ENCODE data around the gene NLRP10. TPM values are rescaled to one million over a fixed set of nuclear protein-coding genes. Genes with fewer than 3 reads are reported as not detected.

Gene NLRP10
- total RNA-seq, 1 experiment from 2014 or later, result not detected

DNA sequence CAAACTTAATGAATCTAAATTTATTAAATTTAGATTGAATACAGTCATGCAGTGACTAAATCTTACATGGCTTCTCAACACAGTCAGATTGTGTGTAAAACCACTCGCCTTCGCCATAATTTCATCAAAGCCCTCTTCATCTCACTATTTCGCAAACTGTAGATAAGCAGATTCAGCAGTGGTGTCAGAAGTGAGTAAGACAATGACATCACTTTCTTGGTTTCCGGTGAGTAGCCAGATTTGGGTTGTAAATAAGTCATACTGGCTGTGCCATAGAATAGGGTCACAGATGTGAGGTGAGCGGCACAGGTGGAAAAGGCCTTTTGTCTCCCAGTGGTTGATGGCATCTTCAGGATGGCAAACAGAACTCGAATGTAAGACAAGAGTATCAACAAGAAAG is 37.6 kb downstream of the NLRP10 start:
- Histone ChIP-seq H3K79me1 (ENCODE audit: insufficient read depth, low read depth, low read length, poor library complexity, severe bottlenecking) (no peaks in the 10 kb centered on the region), H3K27me3 (ENCODE audit: insufficient read depth, low read length) (no peaks in the 10 kb centered on the region)

More for the DNA sequence above, 37.6 kb downstream of the NLRP10 start:
- Mint-ChIP-seq H3K27me3 (ENCODE audit: low read depth) (no peaks in the 10 kb centered on the region), H3K27ac (no peak overlapping the region), H3K9me3 (peaks cover 4 to 5% of the 10 kb centered on the region in 2 experiments; a peak in 2 of 5 replicates), H3K4me1 (no peaks in the 10 kb centered on the region), H3K4me3 (no peak overlapping the region), H3K36me3 (ENCODE audit: insufficient read depth in 1 of 3, low read depth in 3 of 3) (peaks cover 0 to 5% (median 0%) of the 10 kb centered on the region in 3 experiments; a peak in 4 of 7 replicates)
- Histone ChIP-seq H2AK5ac (ENCODE audit: insufficient read length, low read length) (no peak overlapping the region), H3K27ac (ENCODE audit: insufficient read length, low read depth, low read length) (no peak overlapping the region), H3K79me2 (ENCODE audit: insufficient read depth, low read length) (no peaks in the 10 kb centered on the region), H3T11ph (ENCODE audit: low read length) (no peak overlapping the region), H2BK15ac (ENCODE audit: low read depth, low read length) (no peak overlapping the region), H3K4ac (ENCODE audit: low read depth, low read length) (no peak overlapping the region), H4K91ac (ENCODE audit: insufficient read length, low read depth, low read length) (no peak overlapping the region), H2BK20ac (ENCODE audit: low read depth, low read length, poor library complexity, severe bottlenecking) (no peak overlapping the region), H3K18ac (ENCODE audit: insufficient read length, low read depth, low read length) (no peak overlapping the region), H2BK5ac (ENCODE audit: insufficient read length, low read length) (no peak overlapping the region), H3K23me2 (ENCODE audit: insufficient read length, low read depth, low read length, poor library complexity, severe bottlenecking) (no peaks in the 10 kb centered on the region), H2BK120ac (ENCODE audit: low read depth, low read length, poor library complexity, severe bottlenecking) (no peak overlapping the region), H3K4me2 (ENCODE audit: insufficient read depth, insufficient read length, low read length) (no peak overlapping the region), H2BK12ac (ENCODE audit: insufficient read length, low read depth, low read length) (no peak overlapping the region), H4K5ac (ENCODE audit: insufficient read length, low read depth, low read length) (no peak overlapping the region), H3K9ac (ENCODE audit: extremely low read depth, insufficient read length, low read length) (no peak overlapping the region), H4K8ac (replicated peaks; ENCODE audit: insufficient read length, low read depth, low read length) (no peak overlapping the region), H2AFZ (ENCODE audit: low read length) (no peak overlapping the region), H3K4me1 (ENCODE audit: insufficient read depth, low read length) (no peaks in the 10 kb centered on the region), H3K14ac (ENCODE audit: insufficient read depth, low read length) (no peak overlapping the region), H4K20me1 (ENCODE audit: control insufficient read depth, insufficient read depth, insufficient read length) (no peaks in the 10 kb centered on the region), H3K23ac (ENCODE audit: insufficient read length, low read depth, low read length) (no peak overlapping the region), H3K56ac (ENCODE audit: insufficient read length, low read depth, low read length) (no peak overlapping the region), H3K9me3 (ENCODE audit: control insufficient read depth, low read depth, low read length) (no peaks in the 10 kb centered on the region)
- TF ChIP-seq, protein P1, sequence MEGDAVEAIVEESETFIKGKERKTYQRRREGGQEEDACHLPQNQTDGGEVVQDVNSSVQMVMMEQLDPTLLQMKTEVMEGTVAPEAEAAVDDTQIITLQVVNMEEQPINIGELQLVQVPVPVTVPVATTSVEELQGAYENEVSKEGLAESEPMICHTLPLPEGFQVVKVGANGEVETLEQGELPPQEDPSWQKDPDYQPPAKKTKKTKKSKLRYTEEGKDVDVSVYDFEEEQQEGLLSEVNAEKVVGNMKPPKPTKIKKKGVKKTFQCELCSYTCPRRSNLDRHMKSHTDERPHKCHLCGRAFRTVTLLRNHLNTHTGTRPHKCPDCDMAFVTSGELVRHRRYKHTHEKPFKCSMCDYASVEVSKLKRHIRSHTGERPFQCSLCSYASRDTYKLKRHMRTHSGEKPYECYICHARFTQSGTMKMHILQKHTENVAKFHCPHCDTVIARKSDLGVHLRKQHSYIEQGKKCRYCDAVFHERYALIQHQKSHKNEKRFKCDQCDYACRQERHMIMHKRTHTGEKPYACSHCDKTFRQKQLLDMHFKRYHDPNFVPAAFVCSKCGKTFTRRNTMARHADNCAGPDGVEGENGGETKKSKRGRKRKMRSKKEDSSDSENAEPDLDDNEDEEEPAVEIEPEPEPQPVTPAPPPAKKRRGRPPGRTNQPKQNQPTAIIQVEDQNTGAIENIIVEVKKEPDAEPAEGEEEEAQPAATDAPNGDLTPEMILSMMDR (conservative IDR thresholded peaks at IDR 0.05), result no peak
- no CpG with 5 or more reads among the region's 6 CpGs for WGBS (ENCODE audit: extremely low coverage, insufficient read length, low lambda C conversion rate)
- no peak for DNase-seq
